ENCODE data around the gene VSTM2L. TPM values are rescaled to one million over a fixed set of nuclear protein-coding genes. Genes with fewer than 3 reads are reported as not detected.

The VSTM2L gene
- total RNA-seq, 2 donors from 2014 or later: 1.4 to 1.5 TPM

GRCh38 chr20:37980876-37981275 lies 77.9 kb downstream of the VSTM2L start:
- TF ChIP-seq CTCF (IDR thresholded peaks at IDR 0.05): no peak
- Histone ChIP-seq H3K4me1 (no peaks in the 10 kb centered on the region), H3K9me3 (no peaks in the 10 kb centered on the region), H3K27ac (no peak overlapping the region), H3K4me3 (no peak overlapping the region), H3K36me3 (no peaks in the 10 kb centered on the region), H3K9ac (ENCODE audit: low read depth in 2 of 2, low read length in 2 of 2) (no peak overlapping the region), H3K27me3 (no peaks in the 10 kb centered on the region)
- DNase-seq: peak; percentile 12
- intact Hi-C loops (cut with DNase I): no loop called here

- Histone ChIP-seq H3K36me3 (no peaks in the 10 kb centered on the region), H3K4me1 (no peaks in the 10 kb centered on the region), H3K9me3 (no peaks in the 10 kb centered on the region), H3K27ac (no peak overlapping the region), H3K27me3 (no peaks in the 10 kb centered on the region), H3K4me3 (no peak overlapping the region), H3K9ac (ENCODE audit: low read depth in 2 of 2, low read length in 2 of 2) (no peak overlapping the region)
- intact Hi-C loops (cut with DNase I): no loop called here
- no peak for TF ChIP-seq CTCF (IDR thresholded peaks at IDR 0.05)
- DNase-seq: no peak
Observed at GRCh38 chr20:37981568-37981967, 78.6 kb downstream of the VSTM2L start.

DNA sequence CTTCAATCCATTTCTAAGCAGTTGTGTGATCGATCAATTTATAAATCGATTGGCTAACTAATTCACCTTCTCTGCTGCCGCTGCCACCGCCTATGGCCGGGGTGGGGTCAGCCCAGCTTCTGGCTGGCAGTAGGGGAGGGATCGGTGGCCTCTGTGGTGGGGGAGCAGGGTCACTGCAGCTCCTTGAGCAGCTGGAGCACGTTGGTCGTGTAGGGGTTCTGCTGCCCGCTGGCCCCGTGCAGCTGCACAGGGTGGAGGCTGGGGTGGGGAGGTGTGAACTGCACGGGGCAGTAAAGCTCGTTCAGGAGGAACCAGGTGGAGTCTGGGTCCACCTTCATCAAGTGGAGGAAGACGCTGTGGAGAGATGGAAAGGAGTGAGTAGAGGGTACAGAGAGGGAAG lies 80.4 kb downstream of the VSTM2L start:
- H3K27me3 ChIP-seq: no peaks in the 10 kb centered on the region
- no peak overlapping the region for H3K4me3 ChIP-seq
- DNase-seq: no peak
- intact Hi-C loops (cut with DNase I): no loop called here
- no peak for TF ChIP-seq CTCF (IDR thresholded peaks at IDR 0.05)
- H3K36me3 ChIP-seq: no peaks in the 10 kb centered on the region
- no peaks in the 10 kb centered on the region for H3K4me1 ChIP-seq
- H3K9me3 ChIP-seq: no peaks in the 10 kb centered on the region
- H3K9ac ChIP-seq (ENCODE audit: low read depth in 2 of 2, low read length in 2 of 2): no peak overlapping the region
- H3K27ac ChIP-seq: no peak overlapping the region

GRCh38 chr20:37984018-37984785 lies 81.3 kb downstream of the VSTM2L start:
- intact Hi-C loops (cut with DNase I): no loop called here
- Histone ChIP-seq H3K9me3 (no peaks in the 10 kb centered on the region), H3K9ac (ENCODE audit: low read depth in 2 of 2, low read length in 2 of 2) (no peak overlapping the region), H3K27ac (no peak overlapping the region), H3K4me3 (no peak overlapping the region), H3K27me3 (no peaks in the 10 kb centered on the region), H3K4me1 (no peaks in the 10 kb centered on the region), H3K36me3 (no peaks in the 10 kb centered on the region)
- TF ChIP-seq CTCF (IDR thresholded peaks at IDR 0.05): no peak
- DNase-seq: no peak

- Histone ChIP-seq H3K27me3 (no peaks in the 10 kb centered on the region), H3K9me3 (no peaks in the 10 kb centered on the region), H3K27ac (no peak overlapping the region), H3K9ac (ENCODE audit: low read depth in 2 of 2, low read length in 2 of 2) (peak overlapping the region in 1 of 2 donors; percentile 4), H3K36me3 (no peaks in the 10 kb centered on the region), H3K4me3 (no peak overlapping the region), H3K4me1 (peaks cover 10% of the 10 kb centered on the region)
- DNase-seq: no peak
- intact Hi-C loops (cut with DNase I): no loop called here
- no peak for TF ChIP-seq CTCF (IDR thresholded peaks at IDR 0.05)
Observed at GRCh38 chr20:37986044-37986858, 83.3 kb downstream of the VSTM2L start.

Measured in colonic mucosa (tissue), 4 donors.